ENCODE data around the gene RABGAP1L. TPM values are rescaled to one million over a fixed set of nuclear protein-coding genes. Genes with fewer than 3 reads are reported as not detected.
"Not testable (repeated sequence)": the region's sequence is repeated elsewhere in the genome, so short reads cannot be mapped to it uniquely, and the experiment has no call there.

RABGAP1L gene
- total RNA-seq, 6 experiments from 2014 or later: 11.7 to 23.1 (median 18.5) TPM

DNA sequence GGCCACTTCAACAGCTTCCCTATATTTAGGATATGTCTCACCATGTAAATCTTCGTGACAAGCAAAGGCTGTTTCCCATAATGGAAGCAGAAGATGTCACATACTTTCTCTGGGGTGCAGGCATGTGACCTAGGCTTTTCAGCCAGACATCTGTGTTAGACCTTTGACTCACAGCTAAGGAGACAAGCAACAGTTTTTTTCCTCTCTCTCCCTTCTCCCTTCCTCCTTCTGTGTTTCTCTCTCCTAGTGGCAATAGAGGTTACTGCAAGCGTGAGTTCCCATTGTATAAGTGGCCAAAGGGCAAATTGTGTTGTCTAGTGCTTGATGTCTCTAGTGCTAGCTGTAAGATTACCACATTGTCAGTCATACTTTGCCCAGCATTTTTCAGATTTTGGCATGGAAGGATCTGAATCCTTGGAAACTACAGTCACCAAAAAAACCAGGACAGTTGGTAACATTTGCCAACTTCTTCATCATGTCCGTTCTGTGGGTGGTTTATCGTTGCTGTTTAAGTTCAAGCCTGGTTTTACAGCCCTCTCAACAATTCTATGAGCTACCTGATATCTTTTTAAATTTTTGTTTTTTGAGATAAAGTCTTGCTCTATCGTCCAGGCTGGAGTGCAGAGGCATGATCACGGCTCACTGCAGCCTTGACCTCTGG is 44.4 kb upstream of the RABGAP1L start:
- H3K27ac ChIP-seq: no peak overlapping the region
- no peaks in the 10 kb centered on the region for H3K36me3 ChIP-seq
- intact Hi-C loops (cut with DNase I): no loop called here
- peak in 1 of 3 donors; percentile 49 for DNase-seq
- H3K9me3 ChIP-seq: no peaks in the 10 kb centered on the region
- H3K4me3 ChIP-seq: no peak overlapping the region
- no peaks in the 10 kb centered on the region for H3K4me1 ChIP-seq
- WGBS (ENCODE audit: insufficient coverage, low coverage, low lambda C conversion rate, missing lambda C conversion rate): 56% methylated on average over 6 of the region's 6 CpGs
- peak; percentile 99 for ATAC-seq
- H3K27me3 ChIP-seq: no peaks in the 10 kb centered on the region
- TF ChIP-seq POLR2A (IDR thresholded peaks at IDR 0.05): no peak
- TF ChIP-seq, protein P1, sequence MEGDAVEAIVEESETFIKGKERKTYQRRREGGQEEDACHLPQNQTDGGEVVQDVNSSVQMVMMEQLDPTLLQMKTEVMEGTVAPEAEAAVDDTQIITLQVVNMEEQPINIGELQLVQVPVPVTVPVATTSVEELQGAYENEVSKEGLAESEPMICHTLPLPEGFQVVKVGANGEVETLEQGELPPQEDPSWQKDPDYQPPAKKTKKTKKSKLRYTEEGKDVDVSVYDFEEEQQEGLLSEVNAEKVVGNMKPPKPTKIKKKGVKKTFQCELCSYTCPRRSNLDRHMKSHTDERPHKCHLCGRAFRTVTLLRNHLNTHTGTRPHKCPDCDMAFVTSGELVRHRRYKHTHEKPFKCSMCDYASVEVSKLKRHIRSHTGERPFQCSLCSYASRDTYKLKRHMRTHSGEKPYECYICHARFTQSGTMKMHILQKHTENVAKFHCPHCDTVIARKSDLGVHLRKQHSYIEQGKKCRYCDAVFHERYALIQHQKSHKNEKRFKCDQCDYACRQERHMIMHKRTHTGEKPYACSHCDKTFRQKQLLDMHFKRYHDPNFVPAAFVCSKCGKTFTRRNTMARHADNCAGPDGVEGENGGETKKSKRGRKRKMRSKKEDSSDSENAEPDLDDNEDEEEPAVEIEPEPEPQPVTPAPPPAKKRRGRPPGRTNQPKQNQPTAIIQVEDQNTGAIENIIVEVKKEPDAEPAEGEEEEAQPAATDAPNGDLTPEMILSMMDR (IDR thresholded peaks at IDR 0.05): peak; percentile 64 to 82 (median 70)

DNA sequence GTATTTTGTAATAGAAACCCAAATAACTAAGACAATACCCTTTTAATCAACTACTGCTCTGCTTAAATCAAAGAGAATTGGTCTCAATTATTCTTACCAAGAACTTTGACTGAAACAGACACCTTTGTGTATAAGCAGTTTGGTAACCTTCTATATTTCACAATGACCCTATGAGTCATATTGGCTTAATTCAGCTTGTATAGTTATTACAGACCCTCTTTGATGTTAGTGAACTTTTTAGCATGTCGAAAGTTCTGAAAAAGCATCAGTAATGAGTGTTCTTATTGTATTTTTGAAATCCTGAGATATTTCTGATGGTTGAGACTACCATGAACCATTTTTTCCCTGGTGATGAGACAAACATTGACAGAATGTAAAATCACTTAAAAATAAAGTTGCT is 43.3 kb upstream of the RABGAP1L start:
- Histone ChIP-seq H3K4me1 (no peaks in the 10 kb centered on the region), H3K4me3 (no peak overlapping the region), H3K36me3 (no peaks in the 10 kb centered on the region), H3K27ac (no peak overlapping the region), H3K27me3 (no peaks in the 10 kb centered on the region), H3K9me3 (no peaks in the 10 kb centered on the region)
- peak in 1 of 4 donors; percentile 49 for ATAC-seq
- no peak for DNase-seq
- no peak for TF ChIP-seq POLR2A (IDR thresholded peaks at IDR 0.05)
- TF ChIP-seq, protein P1 (IDR thresholded peaks at IDR 0.05): no peak
- WGBS (ENCODE audit: insufficient coverage, low coverage, low lambda C conversion rate, missing lambda C conversion rate): 93% methylated on average over 1 of the region's 1 CpG
- intact Hi-C loops (cut with DNase I): no loop called here

DNA sequence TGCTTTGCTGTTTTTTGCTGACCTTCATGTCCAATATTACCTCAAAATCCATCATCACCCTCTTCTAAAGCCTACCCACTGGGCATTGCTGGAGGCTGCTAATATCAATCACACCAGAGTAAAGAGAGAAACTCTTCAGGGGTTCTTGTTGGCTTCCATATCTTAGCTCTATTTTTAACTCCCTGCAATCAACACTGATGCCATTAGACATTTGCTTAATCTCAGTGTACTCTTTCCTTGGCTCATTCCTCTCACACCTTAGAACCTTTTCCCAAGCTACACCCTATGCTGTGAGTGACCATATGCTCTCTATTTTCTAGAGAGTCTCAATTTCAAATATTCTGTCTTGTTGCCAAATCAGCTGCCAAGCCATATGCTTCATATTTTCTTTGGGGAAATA is 40.6 kb upstream of the RABGAP1L start:
- intact Hi-C loops (cut with DNase I): no loop called here
- H3K4me3 ChIP-seq: no peak overlapping the region
- TF ChIP-seq, protein P1 (IDR thresholded peaks at IDR 0.05): no peak
- TF ChIP-seq POLR2A (IDR thresholded peaks at IDR 0.05): no peak
- H3K4me1 ChIP-seq: no peaks in the 10 kb centered on the region
- no peaks in the 10 kb centered on the region for H3K27me3 ChIP-seq
- DNase-seq (no peak), ATAC-seq (no peak)
- no peak overlapping the region for H3K27ac ChIP-seq
- no peaks in the 10 kb centered on the region for H3K36me3 ChIP-seq
- no peaks in the 10 kb centered on the region for H3K9me3 ChIP-seq

DNA sequence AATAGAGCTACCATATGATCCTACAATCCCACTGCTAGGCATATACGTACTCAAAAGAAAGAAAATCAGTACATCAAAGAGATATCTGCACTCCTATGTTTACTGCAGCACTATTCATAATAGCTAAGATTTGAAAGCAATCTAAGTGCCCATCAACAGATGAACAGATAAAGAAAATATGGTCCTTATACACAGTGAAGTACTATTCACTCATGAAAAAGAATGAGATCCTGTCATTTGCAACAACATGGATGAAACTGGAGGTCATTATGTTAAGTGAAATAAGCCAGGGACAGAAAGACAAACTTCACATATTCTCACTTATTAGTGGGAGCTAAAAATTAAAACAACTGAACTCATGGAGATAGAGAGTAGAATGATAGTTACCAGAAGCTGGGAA is 37.0 kb upstream of the RABGAP1L start:
- H3K27ac ChIP-seq; intact Hi-C loops (cut with DNase I); H3K4me3 ChIP-seq; H3K9me3 ChIP-seq; ATAC-seq; H3K4me1 ChIP-seq; H3K27me3 ChIP-seq; DNase-seq; H3K36me3 ChIP-seq: not testable (repeated sequence)
- WGBS (ENCODE audit: insufficient coverage, low coverage, low lambda C conversion rate, missing lambda C conversion rate): 100% methylated on average over 1 of the region's 1 CpG

DNA sequence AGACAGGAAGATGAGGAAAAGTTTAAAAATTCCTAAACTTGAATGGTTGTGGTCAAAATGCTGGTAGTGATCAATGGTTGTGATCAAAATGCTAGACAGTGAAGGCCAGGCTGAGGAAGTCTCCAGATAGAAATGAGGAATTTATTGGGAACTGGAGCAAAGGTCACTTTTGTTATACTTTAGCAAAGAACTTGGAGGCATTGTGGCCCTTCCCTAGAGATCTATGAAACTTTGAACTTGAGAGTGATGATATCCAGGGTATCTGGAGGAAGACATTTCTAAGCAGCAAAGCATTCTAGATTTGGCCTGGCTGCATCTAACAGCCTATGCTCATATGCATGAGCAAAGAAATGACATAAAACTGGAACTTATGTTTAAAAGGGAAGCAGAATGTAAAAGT is 35.5 kb upstream of the RABGAP1L start:
- intact Hi-C loops (cut with DNase I): no loop called here
- H3K27me3 ChIP-seq: no peaks in the 10 kb centered on the region
- H3K36me3 ChIP-seq: no peaks in the 10 kb centered on the region
- H3K27ac ChIP-seq: no peak overlapping the region
- no peaks in the 10 kb centered on the region for H3K4me1 ChIP-seq
- H3K4me3 ChIP-seq: no peak overlapping the region
- no peaks in the 10 kb centered on the region for H3K9me3 ChIP-seq
- TF ChIP-seq, protein P1 (IDR thresholded peaks at IDR 0.05): no peak
- no peak for TF ChIP-seq POLR2A (IDR thresholded peaks at IDR 0.05)
- DNase-seq (no peak), ATAC-seq (no peak)

DNA sequence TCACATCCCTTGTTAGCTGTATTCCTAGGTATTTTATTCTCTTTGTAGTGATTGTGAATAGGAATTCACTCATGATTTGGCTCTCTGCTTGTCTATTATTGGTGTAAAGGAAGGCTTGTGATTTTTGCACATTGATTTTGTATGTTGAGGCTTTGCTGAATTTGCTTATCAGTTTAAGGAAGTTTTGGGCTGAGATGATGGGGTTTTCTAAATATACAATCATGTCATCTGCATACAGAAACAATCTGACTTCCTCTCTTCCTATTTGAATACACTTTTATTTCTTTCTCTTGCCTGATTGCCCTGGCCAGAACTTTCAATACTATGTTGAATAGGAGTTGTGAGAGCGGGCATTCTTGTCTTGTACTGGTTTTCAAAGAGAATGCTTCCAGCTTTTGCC is 32.1 kb upstream of the RABGAP1L start:
- H3K27ac ChIP-seq; intact Hi-C loops (cut with DNase I); H3K4me1 ChIP-seq; ATAC-seq; H3K4me3 ChIP-seq; H3K27me3 ChIP-seq; DNase-seq; H3K9me3 ChIP-seq; H3K36me3 ChIP-seq: not testable (repeated sequence)
- 25% methylated on average over 1 of the region's 1 CpG for WGBS (ENCODE audit: insufficient coverage, low coverage, low lambda C conversion rate, missing lambda C conversion rate)

Measured in right lobe of liver (tissue), 6 donors.